NCI-H1105 treated with DMSO at 0.1 percent for 48 hours (cell line): Measurements from ENCODE around the gene CETN2.
"Not testable (repeated sequence)": the region's sequence is repeated elsewhere in the genome, so short reads cannot be mapped to it uniquely, and the experiment has no call there.

Experiments used
- DNase-seq: peaks from one replicate; lab custom pipeline; 2025; lab: John Stamatoyannopoulos, UW

Gene CETN2

DNA sequence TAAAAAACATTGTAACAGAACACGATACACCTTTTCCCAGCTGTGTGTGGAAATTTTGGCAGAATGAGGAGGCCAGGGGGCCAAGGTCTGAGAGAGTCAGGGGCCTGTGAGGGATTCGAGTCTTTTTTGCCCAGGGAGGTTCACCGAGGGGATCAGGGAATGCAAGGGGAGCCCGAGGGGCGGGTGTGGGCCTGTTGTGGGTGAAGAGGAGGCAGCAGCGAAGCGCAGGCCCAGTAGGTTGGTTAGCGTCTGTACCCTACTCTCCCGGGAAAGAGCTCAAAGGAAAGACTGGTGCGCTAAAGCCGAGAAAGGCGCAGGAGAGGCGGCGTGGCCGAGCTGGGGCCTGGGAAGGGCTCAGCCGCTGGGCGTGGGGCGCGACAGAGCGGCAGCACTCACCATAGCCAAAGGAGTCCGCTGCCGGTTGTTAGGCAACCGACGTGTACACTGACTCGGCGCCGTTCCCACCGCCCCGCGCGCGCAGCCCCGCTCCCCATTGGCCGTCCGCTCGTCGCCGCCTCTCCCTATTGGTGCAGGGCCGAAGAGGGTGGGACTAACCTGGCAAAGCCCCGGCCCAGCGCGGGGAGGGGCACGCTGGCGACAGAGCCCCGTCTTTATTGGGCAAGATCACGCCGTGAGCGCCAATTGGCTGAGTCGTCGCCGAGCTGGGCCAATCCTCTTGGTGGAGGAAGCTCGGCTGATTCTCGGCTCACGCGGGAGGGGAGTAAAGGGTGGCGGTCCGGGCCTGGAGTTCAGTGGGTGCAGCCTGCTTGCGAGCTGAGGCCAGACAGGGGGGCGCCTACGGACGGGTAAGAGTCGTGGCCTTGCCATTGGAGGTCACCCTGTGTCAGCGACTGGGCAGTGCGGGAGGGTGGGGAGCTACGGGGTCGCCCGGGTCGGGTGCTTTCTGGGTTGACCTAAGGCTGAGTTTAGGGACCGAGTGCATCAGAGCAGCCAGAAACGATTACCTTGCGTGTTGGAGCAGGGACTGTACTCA, at the start of gene CETN2, which contains the start of gene NSDHL:
Gene CETN2 (minus strand): TSS at position 446 of the 994 bp plus-strand sequence. CDS start 47 bp downstream, at position 399.
Gene NSDHL (plus strand): TSS at position 752 of the 994 bp plus-strand sequence. CDS start 15,262 bp downstream, outside the sequence.
- DNase-seq = peak; percentile 99

DNA sequence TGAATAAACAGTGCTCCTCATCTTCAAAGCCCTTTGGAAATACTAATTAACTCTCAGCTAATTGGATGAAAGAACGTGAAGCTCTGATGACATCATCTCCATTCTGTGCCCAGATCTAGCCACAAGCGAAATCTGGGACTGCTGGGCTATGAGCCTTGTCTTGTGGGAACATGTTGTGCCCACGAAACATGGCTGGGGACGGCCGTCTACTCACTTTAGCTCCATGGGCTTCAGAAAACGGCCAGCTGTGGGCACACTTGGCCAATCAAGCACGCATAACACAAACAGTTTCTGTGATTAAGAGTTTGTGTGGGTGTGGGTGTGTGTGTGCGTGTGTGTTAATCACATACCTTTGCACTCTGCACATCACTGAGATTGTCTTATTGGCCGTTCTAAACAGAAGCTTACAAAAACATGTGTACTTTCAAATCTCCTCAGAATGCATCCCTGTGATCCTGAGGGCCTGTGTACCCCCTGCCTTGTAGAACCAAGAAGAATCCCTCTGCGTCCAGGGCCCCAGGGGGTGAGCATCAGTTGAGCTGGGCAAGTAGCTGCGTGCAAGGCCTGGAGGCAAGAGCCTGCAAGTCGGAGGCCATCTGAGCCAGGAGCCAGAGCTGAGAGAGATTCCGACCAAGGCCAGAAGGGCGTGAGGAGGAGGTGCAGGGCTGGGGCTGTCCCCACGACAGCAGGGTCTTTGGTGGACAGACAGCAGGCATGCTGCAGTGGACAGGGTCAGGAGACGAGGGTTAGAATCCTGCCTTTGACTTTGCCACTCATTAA, 48.6 kb upstream of the CETN2 start:
- DNase-seq = no peak

DNA sequence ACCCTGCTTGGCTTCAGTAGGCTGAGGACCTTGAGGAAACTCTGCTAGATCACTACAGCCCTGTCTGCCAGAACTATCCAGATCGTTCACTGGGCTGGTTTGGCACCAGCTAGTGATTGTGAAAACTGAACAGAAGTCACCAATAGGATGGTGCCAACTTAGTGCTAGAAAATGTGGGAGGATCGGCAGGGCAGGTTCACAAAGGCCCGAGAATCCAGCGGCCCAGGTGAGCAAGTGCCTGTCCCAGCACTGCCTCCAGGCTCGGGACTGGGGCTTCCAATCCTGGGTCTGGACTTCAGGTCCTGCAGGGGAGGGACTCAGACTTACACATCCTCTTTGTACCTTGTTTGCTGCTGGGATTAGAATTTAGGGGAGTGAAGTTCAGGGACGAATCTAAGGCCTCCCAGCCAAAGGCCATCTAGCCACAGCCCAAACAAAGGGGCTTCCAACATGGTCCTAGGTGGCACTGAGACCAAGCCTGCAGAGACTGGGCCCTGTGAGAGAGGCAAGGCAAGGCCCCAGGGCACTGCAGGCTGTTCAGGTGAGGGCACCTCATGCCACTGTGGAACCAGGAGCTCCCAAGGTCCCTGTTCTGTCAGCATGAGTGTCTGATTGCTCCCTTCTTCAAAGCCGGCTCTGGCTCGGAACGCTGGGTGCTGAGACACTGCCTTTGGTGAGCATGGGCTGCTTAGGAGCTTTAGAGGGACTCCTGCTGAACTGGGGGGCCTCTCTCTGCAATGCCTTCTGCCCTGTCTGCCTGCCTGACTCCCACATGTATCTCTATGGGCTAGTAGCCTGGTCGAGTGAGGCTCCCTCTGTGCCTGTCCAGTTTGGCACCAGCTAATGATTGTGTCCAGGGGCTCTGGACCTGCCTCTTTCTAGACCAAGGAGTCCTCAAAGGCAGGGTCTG, 46.6 kb upstream of the CETN2 start:
- no peak for DNase-seq

GRCh38 chrX:152873361-152873760, 42.8 kb upstream of the CETN2 start:
- no peak for DNase-seq

- no peak for DNase-seq
Observed at GRCh38 chrX:152872522-152872921, 42.0 kb upstream of the CETN2 start.

GRCh38 chrX:152871260-152871659, 40.7 kb upstream of the CETN2 start:
- no peak for DNase-seq

DNA sequence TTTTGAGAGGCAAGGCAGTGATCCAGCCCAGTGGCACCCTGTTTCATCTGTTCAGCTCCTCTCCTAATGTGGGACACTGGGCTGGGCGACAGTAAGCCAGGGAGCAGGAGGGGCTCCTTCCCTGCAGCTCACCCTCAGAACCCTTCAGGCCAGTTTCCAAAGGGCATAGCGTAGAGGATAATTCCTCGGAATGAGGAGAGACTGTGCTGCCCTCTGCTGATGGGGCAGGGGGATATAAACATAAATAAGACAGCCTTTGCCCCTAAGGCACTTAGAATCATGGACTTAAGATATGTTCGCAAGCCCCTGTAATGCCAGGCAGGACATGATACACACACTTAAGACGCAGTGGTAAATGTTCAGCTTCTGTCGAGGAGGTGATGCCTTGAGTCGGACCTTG, 39.4 kb upstream of the CETN2 start:
- DNase-seq = no peak

DNA sequence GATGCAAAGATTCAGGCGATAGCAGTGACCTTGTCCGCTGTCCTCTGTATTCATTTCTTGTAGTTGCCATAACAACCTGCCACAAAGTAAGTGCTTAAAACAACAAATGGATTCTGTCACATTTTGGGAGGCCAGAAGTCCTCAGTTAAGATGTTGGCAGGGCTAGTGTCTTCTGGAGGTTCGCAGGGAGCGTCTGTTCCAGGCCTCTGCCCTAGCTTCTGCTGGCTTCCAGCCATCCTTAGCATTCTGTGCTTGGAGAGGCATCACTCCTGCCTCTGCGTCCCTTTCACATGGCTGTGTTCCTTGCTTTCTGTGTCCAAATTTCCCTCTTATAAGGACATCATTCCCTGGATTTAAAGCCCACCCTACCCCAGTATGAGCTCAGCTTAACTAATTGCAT, 35.8 kb upstream of the CETN2 start:
- no peak for DNase-seq

GRCh38 chrX:152865232-152865920, 34.8 kb upstream of the CETN2 start:
- DNase-seq = no peak

- no peak for DNase-seq
Observed at GRCh38 chrX:152861826-152862225, 31.3 kb upstream of the CETN2 start.

DNA sequence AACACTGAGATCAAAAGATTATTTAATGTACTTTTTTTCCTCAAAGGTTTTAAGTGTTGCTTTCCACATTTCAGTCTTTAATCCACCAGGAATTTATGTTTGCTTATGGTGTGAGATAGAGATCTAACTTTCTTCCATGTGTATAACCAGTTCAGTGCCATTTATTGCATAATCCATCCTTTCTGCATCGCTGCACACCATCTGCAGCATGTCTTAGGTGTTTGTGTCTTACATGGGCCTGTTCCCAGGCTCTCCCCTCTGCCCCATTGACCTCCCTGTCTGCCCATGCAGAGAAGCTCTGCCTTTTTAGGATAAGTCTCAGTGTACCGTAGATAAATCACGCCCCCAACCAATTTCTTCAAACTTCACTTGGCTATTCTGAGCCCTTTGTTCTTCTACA, 30.6 kb upstream of the CETN2 start:
- no peak for DNase-seq

GRCh38 chrX:152853986-152854385, 23.4 kb upstream of the CETN2 start:
- DNase-seq = no peak

DNA sequence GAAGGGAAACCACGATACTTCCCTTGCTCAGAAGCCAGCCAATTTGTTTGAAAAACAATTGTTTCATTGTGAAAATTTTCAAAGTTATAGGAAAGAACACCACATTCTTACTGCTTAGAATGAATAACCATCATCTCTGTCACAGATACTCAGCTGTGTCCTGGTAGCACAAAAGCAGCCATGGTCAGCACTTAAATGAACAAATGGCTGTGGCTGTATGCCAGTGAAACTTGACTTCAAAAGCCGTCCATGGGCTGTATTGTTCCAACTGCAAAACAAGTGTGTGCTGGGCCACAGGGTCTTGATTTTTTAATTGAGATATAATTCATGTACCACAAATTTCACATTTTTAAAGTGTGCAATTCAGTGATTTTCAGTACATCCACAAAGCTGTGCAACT, 19.9 kb upstream of the CETN2 start:
- no peak for DNase-seq

- no peak for DNase-seq
Observed at GRCh38 chrX:152847281-152847680, 16.7 kb upstream of the CETN2 start.

- no peak for DNase-seq
Observed at GRCh38 chrX:152845618-152846240, 15.2 kb upstream of the CETN2 start.

DNA sequence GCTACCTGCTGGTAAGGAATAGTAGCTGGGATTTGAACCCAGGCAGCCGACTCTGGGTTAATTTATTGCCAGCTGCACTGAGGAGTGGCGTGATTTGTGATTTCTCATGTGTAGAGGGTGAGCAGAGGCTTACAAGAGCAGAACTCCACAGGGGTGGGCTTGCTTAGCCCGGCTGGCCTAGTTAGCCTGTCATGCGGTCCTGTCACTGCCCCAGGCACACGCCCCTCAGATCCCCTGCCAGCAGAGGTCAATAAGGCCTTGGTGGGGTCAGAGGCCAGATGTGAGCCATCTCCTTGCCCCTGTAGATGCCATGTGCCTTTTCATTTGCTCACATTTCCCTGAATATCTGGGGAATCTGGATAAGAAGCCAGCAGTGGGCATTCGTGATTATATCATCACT, 13.7 kb upstream of the CETN2 start:
- no peak for DNase-seq

DNA sequence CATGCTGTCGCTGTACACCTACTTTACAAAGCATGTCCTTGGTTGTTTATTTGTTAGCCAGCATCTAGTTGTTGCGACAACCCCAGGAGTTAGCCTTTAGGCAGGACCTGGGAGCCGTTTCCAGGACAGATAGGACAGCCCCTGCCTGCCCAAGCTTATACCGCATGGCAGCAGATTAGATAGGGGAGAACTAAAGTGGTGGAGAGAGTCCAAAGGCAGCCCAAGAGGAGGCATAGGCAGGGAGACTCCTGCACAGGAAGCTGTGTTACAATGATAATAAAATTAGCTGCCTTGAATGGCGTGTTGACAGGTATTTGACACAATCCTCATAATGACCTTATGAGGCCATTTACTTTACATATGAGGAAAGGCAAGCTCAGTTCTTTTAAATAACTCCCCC, 13.3 kb upstream of the CETN2 start:
- DNase-seq = no peak

DNA sequence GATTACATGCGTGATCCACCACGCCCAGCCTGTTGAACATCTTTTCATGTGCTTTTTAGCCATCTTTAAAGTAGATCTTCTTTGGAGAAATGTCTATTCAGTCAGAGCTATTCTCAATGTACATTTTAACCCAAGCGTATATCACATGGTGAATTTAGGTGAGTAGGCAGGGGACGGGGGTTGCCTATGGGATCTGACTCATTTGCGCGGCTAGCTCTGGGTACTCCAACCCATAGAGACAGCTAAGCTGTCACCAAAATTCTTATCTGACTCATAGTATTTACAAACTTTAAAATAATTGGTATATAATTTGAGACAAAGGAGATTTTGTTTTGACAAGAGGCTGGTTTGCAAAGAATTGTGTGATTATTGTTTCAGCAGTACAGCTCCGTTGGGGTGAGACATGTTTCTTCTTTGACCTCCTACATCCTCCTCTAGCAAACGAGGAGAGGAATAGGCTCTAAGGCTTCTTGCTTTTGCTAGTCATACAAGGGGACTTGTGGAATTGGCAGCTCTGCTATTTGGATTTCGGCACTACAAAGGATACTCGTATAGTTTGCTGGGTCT, 12.3 kb upstream of the CETN2 start:
- no peak for DNase-seq

- DNase-seq = not testable (repeated sequence)
Observed at GRCh38 chrX:152835470-152835869, 4.9 kb upstream of the CETN2 start.

- DNase-seq = no peak
Observed at GRCh38 chrX:152833378-152833777, 2.8 kb upstream of the CETN2 start.
